Measurements from ENCODE around the gene PKIG.

PKIG gene

DNA sequence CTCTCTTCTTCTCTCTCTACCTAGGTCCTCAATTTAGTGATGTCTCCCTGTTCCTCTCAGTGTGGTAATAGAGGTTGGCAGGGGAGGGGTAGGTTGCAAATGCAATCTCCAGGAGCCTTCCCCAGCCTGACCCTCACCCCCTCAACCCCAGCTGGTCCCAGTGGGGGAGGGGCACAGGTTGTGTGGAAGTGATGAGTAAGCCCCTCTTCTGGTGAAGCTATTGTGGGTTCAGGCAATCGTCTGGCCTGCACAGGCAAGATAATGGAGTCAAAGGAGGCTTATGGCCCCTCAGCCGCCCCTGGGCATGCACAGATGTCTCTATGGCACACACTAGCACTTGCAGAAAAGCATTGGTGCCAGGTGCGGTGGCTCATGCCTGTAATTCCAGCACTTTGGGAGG lies 79.9 kb downstream of the PKIG start:
- DNase-seq (ENCODE audit: low read depth), result no peak

DNA sequence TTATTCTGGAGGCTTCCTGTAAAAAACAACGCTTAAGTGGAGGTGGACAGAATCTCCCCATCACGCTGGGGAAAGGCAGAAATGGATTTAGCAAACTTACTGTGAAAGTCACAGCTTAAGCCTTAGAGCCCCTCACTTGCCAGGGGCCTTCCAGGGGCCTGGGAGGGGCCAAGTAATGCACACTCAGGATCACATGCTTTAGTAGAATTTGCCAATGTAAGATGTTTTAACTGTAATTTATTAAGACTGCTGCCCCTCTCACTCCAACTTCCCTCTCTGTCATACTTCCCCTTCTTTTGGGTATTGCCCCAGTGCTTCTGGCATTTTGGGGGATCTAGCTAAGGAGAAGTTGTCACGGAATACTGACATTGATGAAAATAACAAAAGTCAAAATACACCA lies 81.8 kb downstream of the PKIG start:
- DNase-seq (ENCODE audit: low read depth), result no peak

DNA sequence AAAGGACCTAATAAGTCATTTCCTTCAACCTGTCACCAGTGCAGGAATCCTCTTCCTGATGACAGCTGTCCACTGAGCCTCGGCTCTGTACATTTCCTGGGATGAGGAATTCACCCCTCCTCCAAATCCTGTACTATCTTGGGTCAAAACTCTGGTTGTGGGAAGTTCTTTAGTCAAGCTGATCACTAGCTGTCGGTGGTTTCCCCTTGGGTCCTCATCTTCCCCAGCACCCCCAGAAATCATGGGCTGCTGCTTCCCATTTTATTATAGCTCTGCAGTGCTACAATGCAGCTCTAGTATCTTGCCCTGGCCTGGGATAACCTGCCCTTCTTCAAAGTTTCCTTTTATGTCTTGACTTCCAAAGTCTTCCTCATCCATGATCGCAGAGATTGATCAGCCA lies 83.7 kb downstream of the PKIG start:
- no peak for DNase-seq (ENCODE audit: low read depth)

All from stimulated activated CD8-positive, alpha-beta memory T cell treated with anti-CD3 and anti-CD28 coated beads, Interleukin-15, amount 100 ng/mL, for 1 hour (primary cell).